MM.1S (cell line): ENCODE results near the gene HOXD8.

ENCODE experiments used
- DNase-seq: peaks from one replicate; pipeline ENCODE4 v3.0.0-alpha.2; 2015
- H2AFZ ChIP-seq: fragments of 300-600 bp; sonication (generic); 2 replicates; pipeline ENCODE4 v1.6.0; 2016; ENCODE audit warnings: antibody characterized with exemption, low read length
- H3F3A ChIP-seq: fragments of 300-600 bp; sonication (generic); 2 replicates; pipeline ENCODE4 v1.6.1; 2016; ENCODE audit warnings: mild to moderate bottlenecking, antibody characterized with exemption, low read length, moderate library complexity, mixed read lengths; ENCODE audit not compliant: insufficient read depth
- H3K27ac ChIP-seq: fragments of 300-600 bp; sonication (generic); 2 replicates; pipeline ENCODE4 v1.5.1; 2016; ENCODE audit warnings: mild to moderate bottlenecking, low read length
- H3K27me3 ChIP-seq: fragments of 300-600 bp; sonication (generic); replicated peaks from 2 replicates; pipeline ENCODE4 v1.6.0; 2016; ENCODE audit warnings: low read length; ENCODE audit not compliant: insufficient read depth
- H3K36me3 ChIP-seq: fragments of 300-600 bp; sonication (generic); replicated peaks from 2 replicates; pipeline ENCODE4 v1.6.1; 2016; ENCODE audit warnings: mild to moderate bottlenecking, low read length, mixed read lengths; ENCODE audit not compliant: insufficient read depth
- H3K4me1 ChIP-seq: fragments of 300-600 bp; sonication (generic); 2 replicates; pipeline ENCODE4 v1.6.1; 2016; ENCODE audit warnings: low read length, mixed read lengths
- H3K4me2 ChIP-seq: fragments of 300-600 bp; sonication (generic); 2 replicates; pipeline ENCODE4 v1.6.0; 2016; ENCODE audit warnings: low read depth, low read length
- H3K4me3 ChIP-seq: fragments of 300-600 bp; sonication (generic); 2 replicates; pipeline ENCODE4 v1.5.1; 2016; ENCODE audit warnings: low read length, mixed read lengths
- H3K79me2 ChIP-seq: fragments of 300-600 bp; sonication (generic); 2 replicates; pipeline ENCODE4 v1.6.1; 2016; ENCODE audit warnings: mixed run types, low read length, mixed read lengths
- H3K9ac ChIP-seq: fragments of 300-600 bp; sonication (generic); 2 replicates; pipeline ENCODE4 v1.6.1; 2016; ENCODE audit warnings: low read length, mixed read lengths
- H3K9me2 ChIP-seq: fragments of 300-600 bp; sonication (generic); replicated peaks from 2 replicates; pipeline ENCODE4 v1.6.1; 2016; ENCODE audit warnings: mild to moderate bottlenecking, low read length, mixed read lengths; ENCODE audit not compliant: insufficient read depth
- H3K9me3 ChIP-seq: fragments of 300-600 bp; sonication (generic); replicated peaks from 2 replicates; pipeline ENCODE4 v1.6.1; 2016; ENCODE audit warnings: mild to moderate bottlenecking, low read length, mixed read lengths; ENCODE audit not compliant: insufficient read depth
- H4K20me1 ChIP-seq: fragments of 300-600 bp; sonication (generic); 2 replicates; pipeline ENCODE4 v1.6.1; 2016; ENCODE audit warnings: mild to moderate bottlenecking, low read length, moderate library complexity, mixed read lengths; ENCODE audit not compliant: insufficient read depth
- CTCF ChIP-seq: fragments of 300-600 bp; sonication (generic); IDR thresholded peaks from 2 replicates; pipeline ENCODE4 v1.5.1; 2016; ENCODE audit warnings: antibody characterized with exemption, low read length, mixed read lengths
- EZH2 ChIP-seq: fragments of 300-600 bp; sonication (generic); optimal IDR thresholded peaks from 2 replicates; pipeline ENCODE3; 2017; ENCODE audit warnings: low read depth, mild to moderate bottlenecking, antibody characterized with exemption, low read length, mixed read lengths
- EZH2phosphoT487 ChIP-seq: fragments of 300-600 bp; sonication (generic); IDR thresholded peaks from 2 replicates; pipeline ENCODE4 v1.6.1; 2018; ENCODE audit warnings: antibody characterized with exemption, low read length

HOXD8 gene

GRCh38 chr2:176124947-176125771 lies 4.3 kb upstream of the HOXD8 start:
- H3K27me3 ChIP-seq = peaks cover 28% of the 10 kb centered on the region
- H3K79me2 ChIP-seq = no peaks in the 10 kb centered on the region
- H3K9me3 ChIP-seq = no peaks in the 10 kb centered on the region
- no peak overlapping the region for H3K27ac ChIP-seq
- TF ChIP-seq CTCF (no peak), EZH2 (no peak), EZH2phosphoT487 (no peak)
- H2AFZ ChIP-seq = no peak overlapping the region
- H3K9ac ChIP-seq = no peak overlapping the region
- H3K9me2 ChIP-seq = no peaks in the 10 kb centered on the region
- H3F3A ChIP-seq = no peaks in the 10 kb centered on the region
- H3K36me3 ChIP-seq = no peaks in the 10 kb centered on the region
- H3K4me3 ChIP-seq = no peak overlapping the region
- DNase-seq = no peak
- no peaks in the 10 kb centered on the region for H4K20me1 ChIP-seq
- H3K4me1 ChIP-seq = no peaks in the 10 kb centered on the region
- H3K4me2 ChIP-seq = no peak overlapping the region

- TF ChIP-seq EZH2phosphoT487 = no peak
- TF ChIP-seq EZH2 = no peak
- TF ChIP-seq CTCF = no peak
- no peaks in the 10 kb centered on the region for H3K4me1 ChIP-seq
- no peak overlapping the region for H2AFZ ChIP-seq
- no peaks in the 10 kb centered on the region for H4K20me1 ChIP-seq
- peaks cover 28% of the 10 kb centered on the region for H3K27me3 ChIP-seq
- H3K4me2 ChIP-seq = no peak overlapping the region
- no peak overlapping the region for H3K27ac ChIP-seq
- no peaks in the 10 kb centered on the region for H3F3A ChIP-seq
- H3K9me2 ChIP-seq = no peaks in the 10 kb centered on the region
- no peak overlapping the region for H3K4me3 ChIP-seq
- DNase-seq = no peak
- H3K79me2 ChIP-seq = no peaks in the 10 kb centered on the region
- no peaks in the 10 kb centered on the region for H3K9me3 ChIP-seq
- no peaks in the 10 kb centered on the region for H3K36me3 ChIP-seq
- H3K9ac ChIP-seq = no peak overlapping the region
Measured at GRCh38 chr2:176125772-176126054, 3.8 kb upstream of the HOXD8 start.

- Histone ChIP-seq H3K9me2 (no peaks in the 10 kb centered on the region), H2AFZ (no peak overlapping the region), H3F3A (no peaks in the 10 kb centered on the region), H3K9me3 (no peaks in the 10 kb centered on the region), H3K4me3 (no peak overlapping the region), H4K20me1 (no peaks in the 10 kb centered on the region), H3K4me1 (no peaks in the 10 kb centered on the region), H3K36me3 (no peaks in the 10 kb centered on the region), H3K9ac (no peak overlapping the region), H3K79me2 (no peaks in the 10 kb centered on the region), H3K4me2 (peak overlapping the region; percentile 23; the same call in 1 of the 2 replicates), H3K27me3 (peaks cover 33% of the 10 kb centered on the region), H3K27ac (no peak overlapping the region)
- DNase-seq = peak; percentile 65
- TF ChIP-seq EZH2 = no peak
- no peak for TF ChIP-seq EZH2phosphoT487
- peak; percentile 80 for TF ChIP-seq CTCF
Measured at GRCh38 chr2:176126929-176127773, 2.4 kb upstream of the HOXD8 start.
